ENCODE data around the gene NDUFV2. TPM values are rescaled to one million over a fixed set of nuclear protein-coding genes. Genes with fewer than 3 reads are reported as not detected.
A peak's percentile ranks its signal among the peaks of the same experiment; 100 is the strongest.

The NDUFV2 gene
- total RNA-seq, 1 donor from 2014 or later, result 80.5 TPM

- peaks cover 28% of the 10 kb centered on the region for H3K4me1 Mint-ChIP-seq (ENCODE audit: low read depth)
- H3K36me3 Mint-ChIP-seq (ENCODE audit: low read depth), result no peaks in the 10 kb centered on the region
- no peak for TF ChIP-seq CTCF (IDR thresholded peaks at IDR 0.05)
- H3K27ac Mint-ChIP-seq (ENCODE audit: unreplicated experiment), result peak overlapping the region; percentile 76
- no peak overlapping the region for H3K4me3 Mint-ChIP-seq (ENCODE audit: unreplicated experiment)
- no peaks in the 10 kb centered on the region for H3K9me3 Mint-ChIP-seq (ENCODE audit: low read depth)
- H3K27me3 Mint-ChIP-seq (ENCODE audit: low read depth), result no peaks in the 10 kb centered on the region
- DNase-seq (ENCODE audit: low spot score), result no peak
These were observed 7.9 kb upstream of the NDUFV2 start for GRCh38 chr18:9094307-9095226.

GRCh38 chr18:9095297-9096006 lies 7.0 kb upstream of the NDUFV2 start:
- Mint-ChIP-seq H3K4me1 (ENCODE audit: low read depth) (peaks cover 28% of the 10 kb centered on the region), H3K4me3 (ENCODE audit: unreplicated experiment) (no peak overlapping the region), H3K27ac (ENCODE audit: unreplicated experiment) (peak overlapping the region; percentile 76), H3K27me3 (ENCODE audit: low read depth) (no peaks in the 10 kb centered on the region), H3K9me3 (ENCODE audit: low read depth) (no peaks in the 10 kb centered on the region), H3K36me3 (ENCODE audit: low read depth) (no peaks in the 10 kb centered on the region)
- no peak for DNase-seq (ENCODE audit: low spot score)
- no peak for TF ChIP-seq CTCF (IDR thresholded peaks at IDR 0.05)

GRCh38 chr18:9096007-9096371 lies 6.5 kb upstream of the NDUFV2 start:
- DNase-seq (ENCODE audit: low spot score), result no peak
- Mint-ChIP-seq H3K4me1 (ENCODE audit: low read depth) (peaks cover 31% of the 10 kb centered on the region), H3K27ac (ENCODE audit: unreplicated experiment) (peak overlapping the region; percentile 38), H3K9me3 (ENCODE audit: low read depth) (no peaks in the 10 kb centered on the region), H3K36me3 (ENCODE audit: low read depth) (no peaks in the 10 kb centered on the region), H3K4me3 (ENCODE audit: unreplicated experiment) (no peak overlapping the region), H3K27me3 (ENCODE audit: low read depth) (no peaks in the 10 kb centered on the region)
- TF ChIP-seq CTCF (IDR thresholded peaks at IDR 0.05), result no peak

GRCh38 chr18:9096685-9097084 lies 5.8 kb upstream of the NDUFV2 start:
- Mint-ChIP-seq H3K9me3 (ENCODE audit: low read depth) (no peaks in the 10 kb centered on the region), H3K27me3 (ENCODE audit: low read depth) (no peaks in the 10 kb centered on the region), H3K27ac (ENCODE audit: unreplicated experiment) (no peak overlapping the region), H3K36me3 (ENCODE audit: low read depth) (no peaks in the 10 kb centered on the region), H3K4me1 (ENCODE audit: low read depth) (peaks cover 36% of the 10 kb centered on the region), H3K4me3 (ENCODE audit: unreplicated experiment) (no peak overlapping the region)
- DNase-seq (ENCODE audit: low spot score), result no peak
- no peak for TF ChIP-seq CTCF (IDR thresholded peaks at IDR 0.05)

- H3K4me3 Mint-ChIP-seq (ENCODE audit: unreplicated experiment), result no peak overlapping the region
- no peak overlapping the region for H3K27ac Mint-ChIP-seq (ENCODE audit: unreplicated experiment)
- H3K36me3 Mint-ChIP-seq (ENCODE audit: low read depth), result no peaks in the 10 kb centered on the region
- peaks cover 40% of the 10 kb centered on the region for H3K4me1 Mint-ChIP-seq (ENCODE audit: low read depth)
- H3K9me3 Mint-ChIP-seq (ENCODE audit: low read depth), result no peaks in the 10 kb centered on the region
- DNase-seq (ENCODE audit: low spot score), result no peak
- no peaks in the 10 kb centered on the region for H3K27me3 Mint-ChIP-seq (ENCODE audit: low read depth)
- TF ChIP-seq CTCF (IDR thresholded peaks at IDR 0.05), result no peak
These were observed 5.2 kb upstream of the NDUFV2 start for GRCh38 chr18:9097349-9097748.
